Right atrium auricular region (tissue), 2 donors: ENCODE data around the gene SLC1A5. TPM values are rescaled to one million over a fixed set of nuclear protein-coding genes. Genes with fewer than 3 reads are reported as not detected.
"Not testable (repeated sequence)": the region's sequence is repeated elsewhere in the genome, so short reads cannot be mapped to it uniquely, and the experiment has no call there.

Experiments used
- DNase-seq: peaks from one replicate; pipeline ENCODE4 v3.0.0-alpha.2; 2019; ENCODE audit warnings: low spot score
- H3K27ac ChIP-seq, 2 donors: fragments of 200-600 bp; sonication (generic); 1 replicate in 1 of 2; 2 replicates in 1 of 2; pipeline ENCODE4 v1.5.1; 2016 to 2019
- H3K27me3 ChIP-seq, 2 donors: fragments of 200-600 bp; sonication (generic); one replicate each; pipeline versions ENCODE4 v1.5.1 to v1.6.0; 2017 to 2019
- H3K36me3 ChIP-seq: fragments of 200-600 bp; sonication (generic); one replicate; pipeline ENCODE4 v1.5.1; 2016
- H3K4me1 ChIP-seq, 2 donors: fragments of 200-600 bp; sonication (generic); one replicate each; pipeline versions ENCODE4 v1.5.1 to v1.6.0; 2017 to 2019
- H3K4me3 ChIP-seq, 2 donors: fragments of 200-600 bp; sonication (generic); 1 replicate in 1 of 2; 2 replicates in 1 of 2; pipeline ENCODE4 v1.5.1; 2017 to 2019; ENCODE audit warnings: mild to moderate bottlenecking in 1 of 2, moderate library complexity in 1 of 2
- H3K9me3 ChIP-seq, 2 donors: fragments of 200-600 bp; sonication (generic); one replicate each; pipeline ENCODE4 v1.5.1; 2019
- total RNA-seq, 2 donors: library from RNA; depleted of rRNA; stranded (reverse); fragments of >200 nt; gene quantifications; one replicate each; pipeline ENCODE4 v1.1.0, GENCODE V29; 2016
- TF ChIP-seq, protein P1 (sequence below), 2 donors: fragments of 200-600 bp; sonication (generic); IDR thresholded peaks; one replicate each; pipeline ENCODE4 v1.5.1; 2019; ENCODE audit warnings: antibody characterized with exemption in 2 of 2

Gene SLC1A5
- total RNA-seq, 2 donors from 2014 or later, result 21.2 to 42.6 TPM

GRCh38 chr19:46785054-46785979 is 3.1 kb downstream of the SLC1A5 start:
- peak overlapping the region; percentile 8 to 60 for H3K4me3 ChIP-seq
- H3K4me1 ChIP-seq, result peaks cover 0 to 44% of the 10 kb centered on the region in 2 donors
- H3K36me3 ChIP-seq, result peaks cover 27% of the 10 kb centered on the region
- TF ChIP-seq, protein P1, sequence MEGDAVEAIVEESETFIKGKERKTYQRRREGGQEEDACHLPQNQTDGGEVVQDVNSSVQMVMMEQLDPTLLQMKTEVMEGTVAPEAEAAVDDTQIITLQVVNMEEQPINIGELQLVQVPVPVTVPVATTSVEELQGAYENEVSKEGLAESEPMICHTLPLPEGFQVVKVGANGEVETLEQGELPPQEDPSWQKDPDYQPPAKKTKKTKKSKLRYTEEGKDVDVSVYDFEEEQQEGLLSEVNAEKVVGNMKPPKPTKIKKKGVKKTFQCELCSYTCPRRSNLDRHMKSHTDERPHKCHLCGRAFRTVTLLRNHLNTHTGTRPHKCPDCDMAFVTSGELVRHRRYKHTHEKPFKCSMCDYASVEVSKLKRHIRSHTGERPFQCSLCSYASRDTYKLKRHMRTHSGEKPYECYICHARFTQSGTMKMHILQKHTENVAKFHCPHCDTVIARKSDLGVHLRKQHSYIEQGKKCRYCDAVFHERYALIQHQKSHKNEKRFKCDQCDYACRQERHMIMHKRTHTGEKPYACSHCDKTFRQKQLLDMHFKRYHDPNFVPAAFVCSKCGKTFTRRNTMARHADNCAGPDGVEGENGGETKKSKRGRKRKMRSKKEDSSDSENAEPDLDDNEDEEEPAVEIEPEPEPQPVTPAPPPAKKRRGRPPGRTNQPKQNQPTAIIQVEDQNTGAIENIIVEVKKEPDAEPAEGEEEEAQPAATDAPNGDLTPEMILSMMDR (IDR thresholded peaks at IDR 0.05), result no peak
- H3K27me3 ChIP-seq, result no peaks in the 10 kb centered on the region
- DNase-seq, result no peak
- no peaks in the 10 kb centered on the region for H3K9me3 ChIP-seq
- H3K27ac ChIP-seq, result peak overlapping the region; percentile 75 to 82

- H3K4me3 ChIP-seq, result peak overlapping the region; percentile 3 to 60
- H3K4me1 ChIP-seq, result peaks cover 0 to 44% of the 10 kb centered on the region in 2 donors
- DNase-seq, result peak; percentile 81
- no peaks in the 10 kb centered on the region for H3K9me3 ChIP-seq
- TF ChIP-seq, protein P1 (IDR thresholded peaks at IDR 0.05), result peak in 1 of 2 donors; percentile 12
- H3K27ac ChIP-seq, result peak overlapping the region; percentile 75 to 82
- H3K36me3 ChIP-seq, result peaks cover 31% of the 10 kb centered on the region
- H3K27me3 ChIP-seq, result no peaks in the 10 kb centered on the region
Observed at GRCh38 chr19:46784262-46785053, 3.9 kb downstream of the SLC1A5 start.

DNA sequence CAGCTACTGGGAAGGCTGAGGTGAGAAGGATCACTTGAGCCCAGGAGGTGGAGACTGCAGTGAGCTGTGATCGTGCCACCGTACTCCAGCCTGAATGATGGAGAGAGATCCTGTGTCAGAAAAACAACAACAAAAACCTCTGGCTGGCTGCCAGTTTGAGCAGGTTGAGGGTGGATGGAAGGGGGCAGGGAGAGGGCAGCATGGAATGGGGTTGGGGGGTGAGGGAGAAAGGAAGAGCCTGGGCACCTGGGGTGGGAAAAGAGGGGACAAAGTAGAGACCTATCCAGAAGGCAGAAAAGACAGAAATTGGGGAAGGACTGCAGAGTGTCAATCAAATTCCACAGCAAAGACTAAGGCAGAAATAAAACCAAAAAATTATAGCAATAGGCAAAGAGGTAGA is 4.7 kb downstream of the SLC1A5 start:
- DNase-seq, result no peak
- peaks cover 39% of the 10 kb centered on the region for H3K36me3 ChIP-seq
- no peak overlapping the region for H3K27ac ChIP-seq
- H3K27me3 ChIP-seq, result no peaks in the 10 kb centered on the region
- H3K9me3 ChIP-seq, result no peaks in the 10 kb centered on the region
- H3K4me3 ChIP-seq, result no peak overlapping the region
- peaks cover 0 to 41% of the 10 kb centered on the region in 2 donors for H3K4me1 ChIP-seq
- TF ChIP-seq, protein P1 (IDR thresholded peaks at IDR 0.05), result no peak

DNA sequence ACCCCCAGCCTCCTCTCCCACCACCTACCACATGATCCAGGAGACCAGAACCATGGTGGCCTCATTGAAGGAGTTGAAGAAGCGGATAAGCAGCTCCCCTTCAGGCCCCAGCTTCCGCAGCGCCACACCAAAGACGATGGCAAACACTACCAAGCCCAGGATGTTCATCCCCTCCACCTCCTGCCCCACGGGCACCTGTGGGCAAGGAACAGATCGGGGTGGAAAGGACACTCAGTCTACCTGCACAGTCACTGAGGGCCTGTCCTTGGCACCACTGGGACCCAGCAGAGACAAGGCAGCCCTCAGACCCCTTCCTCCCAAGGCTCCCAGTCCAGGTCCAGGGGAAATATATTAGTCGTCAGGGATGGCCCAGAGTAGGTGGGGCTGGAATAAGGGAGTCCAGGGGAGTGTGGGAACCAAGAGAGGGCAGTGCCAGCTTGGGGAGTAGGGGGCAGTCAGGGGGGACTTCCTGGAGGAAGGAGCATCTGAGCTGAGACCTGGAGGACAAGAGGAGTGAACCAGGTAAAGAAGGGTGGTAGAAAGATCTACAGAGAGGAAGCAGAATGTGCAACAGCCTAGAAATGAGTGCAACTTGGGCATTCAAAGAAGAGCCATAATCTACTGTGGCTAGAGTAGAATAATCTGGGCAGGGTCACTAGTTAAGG is 5.9 kb downstream of the SLC1A5 start:
- no peak overlapping the region for H3K4me3 ChIP-seq
- H3K27ac ChIP-seq, result no peak overlapping the region
- H3K9me3 ChIP-seq, result no peaks in the 10 kb centered on the region
- DNase-seq, result no peak
- peaks cover 0 to 36% of the 10 kb centered on the region in 2 donors for H3K4me1 ChIP-seq
- no peaks in the 10 kb centered on the region for H3K27me3 ChIP-seq
- TF ChIP-seq, protein P1 (IDR thresholded peaks at IDR 0.05), result no peak
- H3K36me3 ChIP-seq, result peaks cover 50% of the 10 kb centered on the region

GRCh38 chr19:46777956-46778645 is 10.3 kb downstream of the SLC1A5 start:
- TF ChIP-seq, protein P1 (IDR thresholded peaks at IDR 0.05), result peak in 1 of 2 donors; percentile 24
- H3K36me3 ChIP-seq, result peaks cover 77% of the 10 kb centered on the region
- not testable (repeated sequence) for H3K9me3 ChIP-seq, H3K27me3 ChIP-seq, H3K27ac ChIP-seq, H3K4me3 ChIP-seq, H3K4me1 ChIP-seq, DNase-seq
